ENCODE measurements around the gene NPAS2. TPM values are rescaled to one million over a fixed set of nuclear protein-coding genes. Genes with fewer than 3 reads are reported as not detected.
A peak's percentile ranks its signal among the peaks of the same experiment; 100 is the strongest.

Gene NPAS2
- total RNA-seq, 1 donor from 2014 or later, result 14.6 TPM

GRCh38 chr2:100853909-100854810 is 34.2 kb downstream of the NPAS2 start:
- no peak for DNase-seq

- DNase-seq, result no peak
These were observed 35.1 kb downstream of the NPAS2 start for GRCh38 chr2:100855084-100855483.

GRCh38 chr2:100855606-100856005 is 35.7 kb downstream of the NPAS2 start:
- no peak for DNase-seq

- DNase-seq, result no peak
These were observed 36.8 kb downstream of the NPAS2 start for GRCh38 chr2:100856732-100857131.

- no peak for DNase-seq
These were observed 37.4 kb downstream of the NPAS2 start for GRCh38 chr2:100857341-100857740.

- no peak for DNase-seq
These were observed 38.0 kb downstream of the NPAS2 start for GRCh38 chr2:100857915-100858314.

- no peak for DNase-seq
These were observed 40.0 kb downstream of the NPAS2 start for GRCh38 chr2:100859902-100860301.

- DNase-seq, result no peak
These were observed 41.4 kb downstream of the NPAS2 start for GRCh38 chr2:100861340-100861739.

- no peak for DNase-seq
These were observed 42.1 kb downstream of the NPAS2 start for GRCh38 chr2:100862081-100862480.

- no peak for DNase-seq
These were observed 46.0 kb downstream of the NPAS2 start for GRCh38 chr2:100865816-100866460.

- no peak for DNase-seq
These were observed 48.1 kb downstream of the NPAS2 start for GRCh38 chr2:100868083-100868482.

- DNase-seq, result no peak
These were observed 49.2 kb downstream of the NPAS2 start for GRCh38 chr2:100869120-100869519.

GRCh38 chr2:100870652-100871531 is 51.0 kb downstream of the NPAS2 start:
- no peak for DNase-seq

GRCh38 chr2:100875516-100876230 is 55.7 kb downstream of the NPAS2 start:
- peak; percentile 40 for DNase-seq

- no peak for DNase-seq
These were observed 56.4 kb downstream of the NPAS2 start for GRCh38 chr2:100876231-100876860.

- no peak for DNase-seq
These were observed 57.6 kb downstream of the NPAS2 start for GRCh38 chr2:100877555-100877954.

GRCh38 chr2:100878000-100878791 is 58.3 kb downstream of the NPAS2 start:
- no peak for DNase-seq

GRCh38 chr2:100879296-100879695 is 59.4 kb downstream of the NPAS2 start:
- no peak for DNase-seq

GRCh38 chr2:100880036-100880435 is 60.1 kb downstream of the NPAS2 start:
- DNase-seq, result no peak

GRCh38 chr2:100880730-100881129 is 60.8 kb downstream of the NPAS2 start:
- no peak for DNase-seq
